ENCODE results near the gene NRXN3.

Gene NRXN3

DNA sequence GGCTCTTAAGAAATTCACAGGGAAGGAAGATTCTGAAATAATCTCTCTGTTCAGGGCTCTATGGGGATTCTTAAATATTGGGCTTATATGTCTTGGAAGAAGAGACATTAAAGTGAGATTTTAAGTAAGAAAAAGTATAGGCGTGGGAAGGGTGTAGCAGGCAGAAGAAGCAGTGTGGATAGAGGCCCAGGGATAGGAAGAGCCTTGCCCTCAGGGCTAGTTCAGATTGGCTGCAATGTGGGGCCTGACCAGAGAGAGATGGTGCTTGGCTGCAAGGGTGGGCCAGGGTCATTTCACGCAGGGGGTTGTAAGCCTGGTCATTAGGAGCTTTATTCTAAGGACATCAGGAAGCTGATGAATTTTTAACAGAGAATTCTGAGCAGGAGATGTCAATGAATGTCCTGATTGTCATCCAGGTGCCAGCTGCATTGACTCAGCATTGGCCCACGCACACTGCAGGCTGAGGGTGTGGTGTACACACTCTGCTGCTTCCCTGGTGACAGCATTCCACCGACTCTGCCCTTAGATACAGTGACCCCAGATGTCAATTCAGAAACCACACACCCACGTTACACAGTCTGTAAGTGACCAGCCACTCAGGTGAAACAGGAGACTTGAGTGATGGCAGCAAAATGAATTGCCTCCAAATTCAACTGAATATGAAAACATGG lies 582.5 kb downstream of the NRXN3 start:
- DNase-seq = no peak

DNA sequence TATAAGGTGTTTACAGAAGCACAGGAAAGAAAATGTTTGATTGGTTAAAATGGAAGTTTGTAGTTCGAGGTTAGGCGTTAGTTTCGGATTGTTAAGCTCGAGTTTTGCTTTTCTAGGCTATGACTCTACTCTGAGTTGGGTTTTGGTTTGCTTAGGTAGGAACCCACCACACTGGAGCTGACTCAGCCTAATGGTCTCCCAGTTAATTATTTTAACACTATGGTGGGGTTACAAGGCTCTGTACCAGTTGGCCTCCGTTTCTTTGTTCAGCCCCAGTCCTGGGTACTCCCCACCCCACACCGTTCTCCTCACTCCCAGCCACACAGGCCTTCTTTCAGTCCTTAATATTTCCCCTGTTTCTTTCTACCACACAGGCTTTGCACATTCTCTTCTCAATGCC lies 583.9 kb downstream of the NRXN3 start:
- DNase-seq = no peak

DNA sequence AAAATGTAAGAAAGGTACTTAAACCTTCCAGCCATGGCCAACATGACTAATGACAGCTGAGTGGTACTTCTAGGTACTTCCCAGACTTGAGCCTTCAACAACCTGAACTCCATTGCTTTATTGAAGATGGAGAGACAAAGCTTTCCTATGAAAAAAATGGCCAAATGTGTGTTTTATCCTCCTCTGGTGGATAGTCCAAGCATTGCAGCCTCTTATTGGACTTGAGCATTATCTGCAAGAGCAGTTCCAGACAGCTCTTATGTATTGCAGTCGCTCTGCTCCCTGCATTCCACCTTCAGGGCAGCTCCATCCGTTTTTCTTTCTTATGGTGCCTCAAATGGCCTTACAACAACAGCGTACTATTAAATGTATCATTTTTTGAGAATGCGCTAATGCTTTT lies 588.2 kb downstream of the NRXN3 start:
- no peak for DNase-seq

DNA sequence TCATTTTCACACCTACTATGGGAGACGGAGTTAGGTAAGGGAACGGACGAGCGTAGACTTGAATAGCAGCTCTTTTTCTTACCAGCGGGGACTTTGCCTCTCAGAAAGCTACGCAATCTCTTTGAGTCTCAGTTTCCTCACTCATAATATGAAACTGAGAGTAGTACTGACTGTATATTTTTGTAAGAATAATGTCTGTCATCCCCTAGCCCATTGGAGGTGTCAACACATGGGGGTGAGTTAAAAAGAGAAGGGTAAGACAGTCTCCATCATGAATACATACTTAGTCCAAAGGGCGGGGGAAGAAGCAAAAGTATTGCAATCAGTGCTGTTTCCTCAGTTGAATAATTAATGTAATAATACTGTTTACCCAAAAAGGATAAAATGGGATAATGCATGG lies 592.2 kb downstream of the NRXN3 start:
- no peak for DNase-seq

DNA sequence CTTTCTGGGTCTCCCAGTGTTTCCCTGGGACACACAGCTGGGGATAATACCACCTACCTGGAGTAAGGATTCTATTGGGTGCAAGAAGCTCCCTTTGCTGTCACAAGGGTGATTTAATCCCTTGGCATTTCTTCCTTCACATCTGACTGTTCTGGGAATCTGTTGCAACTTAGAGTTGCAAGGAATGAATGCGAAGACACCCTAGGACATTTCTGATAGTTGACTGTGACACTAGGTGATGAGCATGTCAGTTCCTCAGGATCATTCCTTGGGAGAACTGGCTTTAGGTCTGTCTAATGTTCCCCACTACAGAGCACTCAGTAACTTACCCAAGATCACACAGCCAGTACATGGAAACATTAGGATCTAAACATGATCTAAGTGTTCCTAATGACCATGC lies 593.6 kb downstream of the NRXN3 start:
- no peak for DNase-seq

DNA sequence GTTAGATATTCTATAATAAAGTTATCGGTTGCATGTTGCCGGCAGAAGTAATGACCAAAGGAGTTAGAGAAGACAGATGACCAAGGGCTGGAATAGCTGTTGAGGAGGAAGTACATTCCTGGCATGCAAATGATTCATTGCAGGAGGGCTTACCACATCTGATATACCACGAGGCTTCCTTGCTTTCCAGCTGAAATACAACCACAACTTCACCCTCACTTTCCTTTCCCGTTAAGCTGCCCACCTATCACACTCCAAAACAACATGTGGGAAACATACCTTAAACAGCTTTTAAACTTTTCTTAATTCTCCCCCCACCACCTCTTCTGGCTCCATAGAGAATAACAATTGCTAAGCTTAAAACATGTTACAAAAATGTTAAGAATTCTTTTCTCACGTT lies 594.1 kb downstream of the NRXN3 start:
- no peak for DNase-seq

DNA sequence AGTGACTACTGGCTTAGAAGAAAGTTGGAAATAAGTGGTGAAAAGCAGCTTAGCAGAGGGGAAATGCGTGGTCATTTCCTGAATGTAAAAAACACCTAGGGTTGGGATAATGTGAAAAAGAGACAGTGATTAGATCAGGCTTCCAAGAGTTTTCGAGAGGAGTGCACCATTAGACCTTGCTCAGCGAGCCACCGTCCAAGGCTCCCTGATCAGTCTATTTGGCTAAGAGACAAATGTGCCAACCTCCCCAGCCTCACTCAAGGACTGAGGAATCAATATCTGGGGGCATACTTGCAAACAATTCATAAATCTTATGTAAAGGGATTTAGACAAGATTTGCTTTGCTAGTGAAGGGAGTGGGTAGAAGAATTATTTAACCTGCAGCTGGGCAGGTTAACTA lies 594.5 kb downstream of the NRXN3 start:
- DNase-seq = no peak

DNA sequence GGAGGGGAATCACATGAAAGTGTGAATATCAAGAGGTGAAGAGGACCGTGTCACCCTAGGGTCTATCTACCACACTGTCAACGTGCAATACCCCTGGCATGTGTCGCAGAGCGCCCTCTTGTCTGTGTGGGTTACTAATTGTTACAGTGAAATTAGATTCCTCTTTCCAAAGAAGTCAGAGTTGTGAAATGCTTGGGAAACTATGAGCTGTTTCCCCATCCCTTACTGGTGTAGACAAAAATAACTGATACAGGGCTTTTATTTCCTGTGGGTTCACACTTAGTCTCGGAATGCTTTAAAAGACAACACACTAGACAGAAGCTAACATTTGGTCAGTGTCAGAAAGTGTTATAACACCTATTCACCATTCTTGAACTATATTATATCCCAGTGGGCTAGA lies 597.3 kb downstream of the NRXN3 start:
- no peak for DNase-seq

DNA sequence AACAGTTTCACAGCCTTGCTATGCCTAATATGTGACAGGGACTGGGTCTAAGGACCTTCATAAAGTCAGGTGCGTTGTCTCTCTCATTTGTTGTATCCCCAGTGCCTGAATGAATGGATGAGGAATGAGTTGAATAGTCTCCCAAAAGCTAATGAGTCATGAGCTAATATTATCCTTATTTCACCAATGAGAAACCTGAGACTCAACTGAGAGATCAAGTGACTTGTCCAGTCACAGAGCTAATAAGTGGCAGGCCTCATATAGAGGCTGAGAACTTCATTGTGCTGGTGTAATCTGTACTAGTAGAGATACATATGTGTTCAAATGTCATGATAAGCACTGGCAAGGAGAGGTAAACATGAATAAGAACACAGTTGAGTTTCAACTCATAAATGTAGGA lies 612.4 kb downstream of the NRXN3 start:
- DNase-seq = no peak

DNA sequence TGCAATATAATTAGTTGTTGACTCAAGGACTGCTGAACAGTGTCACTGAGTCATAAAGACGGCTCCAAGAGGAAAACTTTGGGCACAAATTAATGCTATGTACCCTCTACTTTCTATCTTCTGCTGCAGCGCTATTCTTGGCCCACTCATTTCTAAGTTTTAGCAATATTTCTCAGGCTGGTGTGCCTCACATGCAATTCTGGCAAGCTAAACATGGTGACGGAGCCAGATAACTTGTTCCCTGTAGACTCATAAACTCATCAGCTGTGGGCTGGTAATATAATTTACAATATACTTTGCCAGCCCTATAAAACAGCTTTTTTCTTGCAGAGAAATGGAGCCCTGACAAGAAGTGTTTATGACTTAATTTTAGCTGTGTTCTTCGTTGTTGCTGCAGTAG lies 615.1 kb downstream of the NRXN3 start:
- DNase-seq = no peak

DNA sequence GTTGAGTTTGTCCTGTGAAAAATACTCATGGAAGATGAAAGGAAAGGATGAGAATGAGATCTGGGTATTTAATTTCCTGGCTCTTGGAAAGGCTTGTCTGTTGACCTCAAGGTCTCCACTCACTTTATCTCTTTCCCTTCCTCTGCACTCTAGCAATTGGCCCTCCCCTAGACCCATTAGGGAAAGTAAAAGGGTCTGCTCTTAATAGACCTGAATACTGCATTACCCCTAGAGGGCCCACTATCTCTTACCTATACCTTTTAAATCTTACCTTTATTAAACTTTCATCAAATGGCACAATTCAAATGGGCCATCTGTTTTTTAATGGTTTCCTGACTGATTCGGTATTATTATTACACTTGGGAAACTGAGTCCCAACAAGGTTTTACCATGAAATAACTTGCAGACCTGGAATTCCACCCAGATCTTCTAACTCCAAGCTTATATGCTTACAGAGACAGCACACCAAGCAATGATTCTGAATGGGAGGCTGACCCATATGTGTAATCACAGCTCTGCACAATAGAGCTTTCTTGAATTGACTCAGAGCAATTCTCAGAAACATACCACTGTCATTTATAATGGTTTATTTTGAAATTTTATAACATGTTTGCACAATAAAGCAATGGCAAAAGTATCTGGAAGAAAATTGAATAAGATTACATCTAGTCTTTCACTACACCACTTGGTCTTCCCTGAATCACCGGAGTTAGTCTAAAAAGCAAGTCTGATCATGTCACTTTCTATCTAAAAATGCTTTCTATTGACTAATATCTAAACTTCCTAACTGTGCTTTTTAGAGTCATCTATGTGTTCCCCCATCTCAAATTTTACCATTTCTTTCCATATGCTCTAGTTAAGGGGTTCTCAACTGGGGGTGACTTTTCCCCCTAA lies 618.5 kb downstream of the NRXN3 start:
- DNase-seq = no peak

DNA sequence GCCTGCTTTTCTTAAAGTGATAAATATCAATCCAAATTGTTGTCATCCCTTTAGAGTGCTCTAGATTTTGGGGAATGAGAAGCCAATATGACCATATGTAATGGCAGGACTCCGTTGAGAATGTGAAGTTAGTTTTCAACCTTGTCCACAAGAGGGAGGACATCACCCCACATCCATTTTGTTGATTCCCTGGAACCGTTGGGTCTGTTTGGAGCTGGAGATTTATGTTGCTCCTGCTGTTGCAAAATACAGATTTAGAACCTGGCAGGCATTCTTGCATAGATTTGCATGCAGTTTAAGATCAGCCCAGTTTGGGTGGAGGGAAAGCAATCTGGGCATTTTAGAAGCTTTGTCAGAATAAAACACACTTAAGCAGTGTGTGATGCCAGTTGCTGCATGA lies 620.1 kb downstream of the NRXN3 start:
- DNase-seq = no peak

DNA sequence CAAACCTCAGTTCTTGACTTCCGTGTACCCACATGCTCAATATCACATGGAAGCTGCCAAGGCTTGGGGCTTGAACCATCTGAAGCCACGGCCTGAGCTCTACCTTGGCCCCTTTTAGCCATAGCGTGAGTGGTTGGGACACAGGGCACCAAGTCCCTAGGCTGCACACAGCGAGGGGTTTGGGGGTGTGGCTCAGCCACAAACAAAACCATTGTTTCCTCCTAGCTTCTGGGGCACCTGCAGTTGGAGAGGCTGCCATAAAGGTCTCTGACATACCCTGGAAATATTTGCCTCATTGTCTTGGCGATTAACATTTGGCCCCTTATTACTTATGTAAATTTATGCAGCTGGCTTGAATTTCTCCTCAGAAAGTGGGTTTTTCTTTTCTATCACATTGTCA lies 628.6 kb downstream of the NRXN3 start:
- DNase-seq = no peak

DNA sequence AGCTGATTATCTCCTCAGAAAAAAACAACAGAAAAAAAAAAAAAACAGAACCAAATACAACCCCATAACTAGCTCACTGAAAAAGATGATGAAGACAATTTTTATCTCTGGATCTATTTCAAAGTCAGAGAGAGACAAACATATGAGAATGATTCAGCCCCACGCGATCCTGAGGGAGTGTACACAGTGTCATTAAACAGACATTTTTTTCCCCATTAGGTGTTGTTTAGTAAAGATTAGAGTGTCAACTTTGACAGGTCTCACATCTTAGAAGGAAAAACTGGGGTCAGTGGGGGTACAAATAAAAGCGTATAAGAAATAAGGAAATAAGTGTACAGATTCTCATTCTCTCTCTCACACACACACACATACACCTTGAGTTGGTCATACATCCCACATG lies 635.4 kb downstream of the NRXN3 start:
- no peak for DNase-seq

DNA sequence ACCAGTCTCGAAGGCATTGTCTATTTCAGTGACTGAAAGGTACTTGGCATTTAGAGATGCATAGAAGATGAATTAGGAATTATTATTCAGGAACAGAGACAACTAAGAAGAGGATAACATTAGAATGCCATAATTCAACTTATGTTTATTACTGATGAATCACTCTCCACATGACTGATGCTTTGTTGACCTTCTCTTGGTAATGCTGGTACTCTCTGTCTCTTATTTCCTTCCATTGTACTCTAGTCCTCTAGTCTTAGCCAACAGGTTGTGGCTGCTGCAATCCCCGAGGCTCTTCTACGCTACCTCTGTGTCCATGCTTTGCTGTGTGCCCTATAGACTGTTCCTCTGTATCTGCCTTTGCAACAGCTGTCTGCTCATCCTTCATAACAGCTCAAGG lies 652.9 kb downstream of the NRXN3 start:
- no peak for DNase-seq

DNA sequence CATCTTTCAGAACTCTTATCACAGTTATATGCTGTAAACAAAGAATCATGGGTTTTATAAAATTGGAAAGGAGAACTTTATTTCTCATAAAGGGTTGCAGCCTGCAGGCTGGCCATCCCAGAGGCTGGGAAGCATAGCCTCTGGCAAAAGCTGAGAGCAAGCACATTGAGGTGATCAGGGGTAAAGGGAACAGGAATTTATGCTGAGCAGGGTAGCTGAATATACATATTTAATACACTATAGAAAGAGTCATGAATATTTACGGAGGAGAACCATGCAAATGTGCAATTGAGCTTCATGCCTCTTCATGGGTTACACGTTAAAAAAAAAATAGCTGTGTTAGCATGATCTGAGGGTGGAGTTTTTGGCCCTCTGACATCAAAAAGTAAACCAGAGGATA lies 653.3 kb downstream of the NRXN3 start:
- DNase-seq = no peak

DNA sequence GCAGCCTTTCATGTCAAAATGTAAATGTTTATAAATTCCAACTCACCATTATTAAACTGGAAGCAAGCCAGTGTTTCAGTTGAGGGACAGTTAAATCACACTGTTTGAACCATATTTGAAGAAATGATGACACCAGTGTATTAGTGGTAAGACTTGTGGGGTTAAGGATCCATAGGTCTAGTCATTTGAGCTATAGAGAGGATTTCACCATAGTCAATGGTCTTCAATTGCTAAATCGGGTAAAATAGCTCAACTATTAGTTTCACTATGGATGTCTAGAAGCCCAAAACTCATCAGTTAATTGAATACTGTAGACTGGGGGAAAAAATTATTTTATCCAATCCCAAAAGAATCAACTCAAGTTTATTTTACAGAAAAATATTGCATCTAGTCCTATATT lies 659.1 kb downstream of the NRXN3 start:
- no peak for DNase-seq

DNA sequence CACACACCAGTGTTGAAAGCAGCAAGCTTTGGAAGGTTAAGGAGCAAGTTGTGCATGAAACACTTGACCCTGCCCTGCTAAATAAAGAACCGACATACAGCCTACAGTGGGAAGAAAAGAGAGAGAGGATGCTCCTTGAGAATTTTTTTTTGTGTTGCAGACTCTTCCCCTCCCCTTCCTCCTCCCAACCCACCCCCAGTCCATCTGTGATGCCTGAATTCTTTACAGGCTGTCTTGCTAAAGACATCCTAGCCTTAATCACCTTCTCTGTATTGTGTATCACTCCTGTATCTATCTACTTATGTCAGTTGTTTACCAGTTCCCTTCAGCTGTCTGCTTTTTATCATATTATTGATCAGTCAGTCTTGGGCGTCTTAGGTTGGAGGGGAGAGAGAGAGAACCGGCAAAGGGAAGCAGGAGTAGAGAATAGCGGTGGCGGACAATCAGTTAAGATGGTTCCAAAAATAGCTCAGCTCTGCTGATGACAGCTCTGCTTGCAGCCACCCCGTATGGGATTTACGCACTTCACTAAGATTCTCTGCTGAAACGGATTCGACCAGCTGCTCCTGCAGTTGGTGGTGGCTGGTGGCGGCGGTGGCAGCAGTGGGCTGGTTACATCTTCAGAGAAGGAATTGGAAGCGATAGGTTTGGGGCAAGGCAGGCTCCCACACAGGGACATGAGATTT lies 664.7 kb downstream of the NRXN3 start:
- no peak for DNase-seq

DNA sequence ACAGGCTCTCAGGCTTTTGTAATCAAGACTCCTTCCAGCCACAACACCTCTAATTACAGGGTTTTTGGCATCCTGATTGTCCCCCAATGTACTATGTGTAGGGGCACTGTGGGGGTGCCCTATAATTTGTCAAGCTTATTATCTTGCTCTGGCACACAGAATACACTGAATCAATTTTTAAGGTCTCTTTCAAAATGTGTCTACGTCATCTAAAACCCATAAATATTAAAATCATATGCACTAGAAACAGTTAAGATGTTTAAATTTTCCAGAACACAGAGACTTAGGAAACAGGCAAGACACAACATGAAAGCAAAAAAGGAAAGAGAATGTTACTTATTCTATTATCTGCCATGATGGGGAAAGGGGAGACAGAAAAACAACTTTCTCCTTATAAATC lies 665.7 kb downstream of the NRXN3 start:
- no peak for DNase-seq

DNA sequence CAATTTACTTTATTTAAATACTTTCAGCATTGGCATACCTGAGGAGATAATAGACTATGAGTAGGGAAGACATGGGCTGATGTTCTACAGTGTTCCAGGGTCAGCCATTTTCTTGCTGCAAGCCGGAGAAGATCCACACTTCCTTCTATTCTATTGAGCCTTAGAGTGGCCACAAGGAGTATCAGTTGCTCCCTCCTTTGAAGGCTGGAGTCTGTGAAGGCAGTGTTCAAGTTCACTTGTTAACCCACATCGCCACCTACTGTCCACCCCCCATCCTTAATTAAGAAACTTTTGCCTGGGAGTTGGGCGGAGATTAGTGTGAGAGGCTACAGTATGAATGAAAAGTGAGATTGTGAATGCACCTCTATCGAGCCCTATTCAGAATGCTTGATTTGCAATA lies 666.6 kb downstream of the NRXN3 start:
- DNase-seq = no peak

DNA sequence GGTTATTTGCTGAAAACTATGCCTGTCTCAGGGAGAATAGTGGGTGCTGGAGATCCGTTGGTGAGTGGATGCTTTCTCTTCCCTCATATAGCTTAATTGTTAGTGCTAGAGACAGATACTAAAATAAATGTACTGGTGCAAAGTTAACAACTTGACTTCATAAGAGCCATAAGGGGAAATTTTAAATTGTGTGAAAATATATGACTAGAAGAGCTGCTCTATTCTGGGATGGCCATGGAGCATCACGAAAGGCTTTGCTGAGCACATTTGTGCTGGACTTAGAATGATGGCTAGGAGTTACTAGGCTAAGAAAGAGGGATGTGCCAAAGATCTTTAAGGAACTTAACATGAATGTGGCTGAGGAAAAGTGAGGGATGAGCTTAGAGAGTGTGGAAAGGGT lies 668.8 kb downstream of the NRXN3 start:
- no peak for DNase-seq

DNA sequence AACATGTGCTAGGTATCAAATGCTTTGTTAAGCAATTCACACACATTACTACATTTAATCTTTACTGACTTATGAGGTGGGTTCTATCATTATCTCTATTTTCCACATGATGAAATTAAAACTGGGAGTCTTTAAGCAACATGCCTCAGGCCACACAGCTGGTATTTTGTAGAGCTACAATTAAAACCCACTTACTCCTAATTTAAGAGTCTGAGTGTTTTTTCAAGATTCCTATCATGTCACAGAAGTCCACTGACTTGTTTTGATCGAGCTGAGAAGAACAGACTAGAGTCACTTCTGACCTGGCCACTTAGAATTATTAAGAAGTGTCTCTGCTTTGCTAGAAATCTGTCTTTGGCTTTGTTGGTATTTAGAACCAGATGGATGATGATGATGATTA lies 670.7 kb downstream of the NRXN3 start:
- DNase-seq = no peak

DNA sequence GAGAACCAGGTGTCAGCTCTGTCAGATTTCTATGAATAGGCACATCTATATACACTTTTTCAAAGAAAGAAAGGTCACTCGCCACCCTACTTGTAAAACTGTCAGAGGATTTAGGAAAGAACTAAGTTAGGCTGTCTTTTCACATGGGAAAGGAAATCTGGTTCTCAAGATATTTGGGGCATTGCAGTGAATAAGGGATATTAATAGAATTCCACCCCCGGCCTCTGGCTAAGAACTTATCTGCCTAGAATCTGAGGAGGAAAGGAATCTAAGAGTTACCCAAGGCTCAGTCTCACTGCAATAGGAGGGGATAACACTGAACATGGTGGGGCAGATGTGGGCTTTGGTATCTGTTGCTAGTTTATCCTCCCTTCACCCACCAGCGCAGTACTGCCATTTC lies 677.6 kb downstream of the NRXN3 start:
- no peak for DNase-seq

DNA sequence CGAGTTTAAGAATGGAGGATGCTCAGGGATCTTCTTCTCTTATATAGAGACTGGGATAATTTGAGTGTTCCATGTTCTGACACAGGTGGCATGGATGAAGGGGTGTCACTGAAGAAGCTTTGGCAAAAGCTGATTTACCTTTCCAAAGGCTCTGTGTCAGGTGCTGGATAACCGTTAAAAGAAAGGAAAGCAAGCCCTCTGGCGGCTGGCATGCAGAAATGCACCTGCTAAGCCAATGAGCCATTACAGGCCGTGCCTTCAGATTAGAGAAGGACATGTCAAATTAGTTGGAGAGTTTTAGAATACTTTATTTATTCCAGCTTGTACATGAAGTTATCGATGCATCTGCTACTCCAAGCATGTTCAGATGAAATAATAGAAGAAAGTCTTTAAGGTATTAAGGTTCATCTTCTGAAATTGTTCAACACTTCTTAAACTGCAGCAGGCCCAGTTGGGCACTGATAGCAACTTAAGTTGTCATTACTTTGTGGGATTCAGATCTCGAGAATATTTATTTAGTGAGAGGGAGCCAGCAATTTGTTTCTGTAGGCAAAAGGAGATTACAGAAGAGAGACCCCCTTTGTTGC lies 678.2 kb downstream of the NRXN3 start:
- peak; percentile 21 for DNase-seq

Measured in CD4-positive, alpha-beta T cell treated with Interleukin-10 for 1 hour (primary cell).